ENCODE data around the gene IKZF2. TPM values are rescaled to one million over a fixed set of nuclear protein-coding genes. Genes with fewer than 3 reads are reported as not detected.
A peak's percentile ranks its signal among the peaks of the same experiment; 100 is the strongest.

Gene IKZF2
- total RNA-seq, 1 donor from 2014 or later: 16.4 TPM

DNA sequence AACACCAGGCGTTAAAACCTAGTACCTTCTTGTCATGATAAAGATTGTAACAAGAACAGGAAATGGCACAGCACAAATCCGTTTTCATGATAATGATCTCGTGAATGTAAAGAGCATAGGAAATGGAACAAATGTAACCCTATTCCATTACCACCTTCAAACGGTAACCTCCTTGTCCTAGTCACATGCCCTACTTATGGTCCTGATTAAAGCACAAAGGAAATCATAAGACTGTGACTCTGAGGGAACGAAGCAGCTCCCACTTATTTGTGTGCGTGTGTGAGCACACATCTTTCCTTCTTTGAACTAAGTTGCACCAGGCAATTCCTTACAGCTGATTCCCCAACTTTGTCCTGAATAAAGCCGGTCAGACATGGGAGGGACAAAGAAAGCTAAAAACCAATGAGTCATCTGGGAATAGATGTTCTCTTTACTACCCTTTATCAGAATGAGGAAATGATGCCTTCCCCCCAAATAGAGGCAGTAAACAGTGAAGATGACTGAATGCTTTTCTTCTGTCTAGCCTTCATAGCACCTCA lies 192.6 kb downstream of the IKZF2 start:
- TF ChIP-seq CTCF (IDR thresholded peaks at IDR 0.05): no peak
- no peaks in the 10 kb centered on the region for H3K9me3 ChIP-seq
- H3K4me3 ChIP-seq: no peak overlapping the region
- intact Hi-C loops (cut with DNase I): no loop called here
- peaks cover 18% of the 10 kb centered on the region for H3K4me1 ChIP-seq
- ATAC-seq: peak; percentile 77
- H3K36me3 ChIP-seq: no peaks in the 10 kb centered on the region
- no peak for DNase-seq
- peak overlapping the region; percentile 45 for H3K27ac ChIP-seq
- no peaks in the 10 kb centered on the region for H3K27me3 ChIP-seq

GRCh38 chr2:212958133-212958532 lies 193.3 kb downstream of the IKZF2 start:
- Histone ChIP-seq H3K27ac (peak overlapping the region; percentile 45), H3K9me3 (no peaks in the 10 kb centered on the region), H3K4me3 (no peak overlapping the region), H3K36me3 (no peaks in the 10 kb centered on the region), H3K27me3 (no peaks in the 10 kb centered on the region), H3K4me1 (peaks cover 18% of the 10 kb centered on the region)
- TF ChIP-seq CTCF (IDR thresholded peaks at IDR 0.05): no peak
- ATAC-seq (no peak), DNase-seq (no peak)
- intact Hi-C loops (cut with DNase I): no loop called here

- no peaks in the 10 kb centered on the region for H3K9me3 ChIP-seq
- intact Hi-C loops (cut with DNase I): no loop called here
- no peaks in the 10 kb centered on the region for H3K27me3 ChIP-seq
- DNase-seq (no peak), ATAC-seq (peak; percentile 71)
- TF ChIP-seq CTCF (IDR thresholded peaks at IDR 0.05): no peak
- H3K4me3 ChIP-seq: no peak overlapping the region
- H3K36me3 ChIP-seq: no peaks in the 10 kb centered on the region
- no peak overlapping the region for H3K27ac ChIP-seq
- H3K4me1 ChIP-seq: peaks cover 18% of the 10 kb centered on the region
These were observed 193.8 kb downstream of the IKZF2 start for GRCh38 chr2:212957624-212958023.

GRCh38 chr2:212956665-212957607 lies 194.5 kb downstream of the IKZF2 start:
- intact Hi-C loops (cut with DNase I): no loop called here
- H3K9me3 ChIP-seq: no peaks in the 10 kb centered on the region
- H3K4me1 ChIP-seq: peaks cover 18% of the 10 kb centered on the region
- no peak for TF ChIP-seq CTCF (IDR thresholded peaks at IDR 0.05)
- H3K27me3 ChIP-seq: no peaks in the 10 kb centered on the region
- H3K36me3 ChIP-seq: no peaks in the 10 kb centered on the region
- H3K27ac ChIP-seq: peak overlapping the region; percentile 19
- peak overlapping the region; percentile 2 for H3K4me3 ChIP-seq
- no peak for DNase-seq
- ATAC-seq: no peak

GRCh38 chr2:212953170-212953920 lies 198.1 kb downstream of the IKZF2 start:
- no peak overlapping the region for H3K27ac ChIP-seq
- no peaks in the 10 kb centered on the region for H3K9me3 ChIP-seq
- no peak for ATAC-seq
- no peaks in the 10 kb centered on the region for H3K36me3 ChIP-seq
- H3K4me3 ChIP-seq: no peak overlapping the region
- H3K4me1 ChIP-seq: peaks cover 18% of the 10 kb centered on the region
- H3K27me3 ChIP-seq: no peaks in the 10 kb centered on the region
- intact Hi-C loops (cut with DNase I): no loop called here
- TF ChIP-seq CTCF (IDR thresholded peaks at IDR 0.05): no peak
- no peak for DNase-seq

Measured in upper lobe of right lung (tissue), 1 donor.